GM13976 (cell line): Measurements from ENCODE around the gene BCAT1.

Source experiments
- DNase-seq: peaks from one replicate; pipeline ENCODE4 v3.0.0; 2012; ENCODE audit warnings: low spot score
- CTCF ChIP-seq: IDR thresholded peaks from 2 replicates; pipeline ENCODE4 v1.5.1; 2012; ENCODE audit warnings: borderline replicate concordance, mild to moderate bottlenecking; ENCODE audit not compliant: insufficient read depth; ENCODE audit errors: extremely low read depth, missing control alignments, control extremely low read depth
- in situ Hi-C: fragments of 300-500 bp; cut with MboI; formaldehyde crosslinking; loops from one replicate; pipeline ENCODE4 v1.12.0; 2022; ENCODE audit warnings: low sequenced_read_pairs, mixed read lengths, inconsistent platforms; ENCODE audit not compliant: unreplicated experiment

Gene BCAT1, protein sequence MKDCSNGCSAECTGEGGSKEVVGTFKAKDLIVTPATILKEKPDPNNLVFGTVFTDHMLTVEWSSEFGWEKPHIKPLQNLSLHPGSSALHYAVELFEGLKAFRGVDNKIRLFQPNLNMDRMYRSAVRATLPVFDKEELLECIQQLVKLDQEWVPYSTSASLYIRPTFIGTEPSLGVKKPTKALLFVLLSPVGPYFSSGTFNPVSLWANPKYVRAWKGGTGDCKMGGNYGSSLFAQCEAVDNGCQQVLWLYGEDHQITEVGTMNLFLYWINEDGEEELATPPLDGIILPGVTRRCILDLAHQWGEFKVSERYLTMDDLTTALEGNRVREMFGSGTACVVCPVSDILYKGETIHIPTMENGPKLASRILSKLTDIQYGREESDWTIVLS

DNA sequence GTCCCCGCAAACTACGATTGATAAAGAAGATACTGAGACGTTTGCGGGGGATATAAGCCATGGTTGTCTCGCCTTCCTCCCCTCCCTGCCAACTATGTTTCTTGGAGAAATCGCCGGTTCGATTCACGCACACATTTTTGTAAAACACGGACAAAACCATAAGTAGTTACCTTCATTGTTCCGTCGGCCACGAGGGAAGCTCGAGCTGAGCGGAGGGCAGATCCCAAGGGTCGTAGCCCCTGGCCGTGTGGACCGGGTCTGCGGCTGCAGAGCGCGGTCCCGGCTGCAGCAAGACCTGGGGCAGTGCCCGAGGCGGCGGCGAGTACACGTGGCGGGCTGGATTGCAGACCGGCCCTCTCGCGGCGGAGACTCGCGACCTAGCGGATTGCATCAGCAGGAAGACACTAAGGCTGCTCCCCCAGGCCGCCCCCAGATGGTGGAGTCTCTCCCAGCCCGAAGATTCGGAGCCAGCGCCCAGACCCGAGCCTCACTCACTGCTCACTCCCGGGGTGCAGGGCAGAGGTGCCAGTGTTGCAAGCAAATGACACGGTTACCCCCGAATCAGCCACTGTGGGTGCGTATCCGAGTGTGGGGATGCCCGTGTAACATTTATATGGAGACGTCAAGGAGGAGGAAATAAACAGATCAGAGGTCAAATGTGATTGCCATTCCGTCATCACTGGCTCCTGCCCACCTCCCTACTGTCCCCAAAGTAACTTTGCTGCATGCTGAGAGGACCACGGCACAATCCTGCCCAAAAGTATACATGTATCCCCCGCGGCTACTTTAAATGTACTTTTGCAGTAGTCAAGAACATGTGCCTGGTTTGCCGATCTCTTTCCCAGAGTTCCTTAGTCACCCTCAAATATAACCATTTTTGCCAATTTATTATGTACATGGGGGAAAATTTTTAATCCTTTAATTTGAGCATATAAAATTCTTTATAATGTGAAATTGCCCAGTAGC is at the start of gene BCAT1:
Gene BCAT1, minus strand, starts transcription at position 345 of the 966 bp plus-strand sequence. Its CDS starts 169 bp downstream, at position 176.
- DNase-seq = peak; percentile 60
- in situ Hi-C loops = no loop called here
- TF ChIP-seq CTCF = peak; percentile 5

DNA sequence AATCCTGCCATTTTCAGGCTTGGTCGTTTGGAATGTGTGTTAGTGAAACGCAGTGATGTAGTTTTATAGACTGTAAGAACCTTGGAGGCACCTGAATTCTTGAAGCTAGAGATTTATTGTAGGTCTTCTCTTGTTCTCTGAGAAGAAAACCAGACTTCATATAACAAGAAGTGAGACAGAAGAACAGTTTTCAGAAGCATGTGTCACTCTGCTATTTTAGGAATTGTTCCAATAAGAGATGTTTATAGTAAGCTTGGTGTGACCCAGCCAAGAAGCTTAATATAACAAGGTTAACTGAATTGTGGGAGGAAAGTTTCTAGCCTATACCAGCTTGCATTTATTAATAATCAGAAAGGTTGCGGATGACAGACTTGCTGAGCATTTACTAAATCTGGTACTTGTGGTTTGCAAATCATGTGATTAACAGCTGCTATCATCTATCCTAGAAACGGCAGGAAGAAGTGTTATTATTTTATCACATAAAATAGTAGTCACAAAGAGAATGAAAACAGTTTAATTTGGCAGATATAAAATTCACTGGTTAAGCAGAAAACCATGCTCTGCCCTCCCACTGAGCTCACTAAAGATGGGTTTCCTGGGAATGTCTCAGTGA is 49.2 kb upstream of the BCAT1 start:
- peak; percentile 69 for DNase-seq
- TF ChIP-seq CTCF = no peak

GRCh38 chr12:24997496-24997895 is 48.6 kb upstream of the BCAT1 start:
- TF ChIP-seq CTCF = no peak
- in situ Hi-C loops = no loop called here
- DNase-seq = no peak

More for the DNA sequence above, 49.2 kb upstream of the BCAT1 start:
- in situ Hi-C loops = no loop called here

DNA sequence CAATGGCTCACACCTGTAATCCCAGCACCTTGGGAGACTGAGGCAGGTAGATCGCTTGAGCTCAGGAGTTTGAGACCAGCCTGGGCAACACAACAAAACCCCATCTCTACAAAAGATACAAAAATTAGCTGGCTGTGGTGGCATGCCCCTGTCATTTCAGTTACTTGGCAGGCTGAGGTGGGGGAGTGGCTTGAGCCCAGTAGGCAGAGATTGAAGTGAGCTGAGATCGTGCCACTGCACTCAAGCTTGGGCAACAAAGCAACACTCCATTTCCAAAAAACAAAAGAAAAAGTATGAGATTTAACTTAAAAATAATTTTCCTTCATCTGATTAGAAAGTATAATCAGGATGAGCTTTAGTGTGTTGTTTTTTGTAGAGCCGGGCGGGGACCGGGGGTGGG is 47.9 kb upstream of the BCAT1 start:
- DNase-seq = no peak
- no peak for TF ChIP-seq CTCF
- in situ Hi-C loops = no loop called here

- no peak for TF ChIP-seq CTCF
- DNase-seq = no peak
- in situ Hi-C loops = no loop called here
Observed at GRCh38 chr12:24996102-24996797, 47.3 kb upstream of the BCAT1 start.
